GM19328 (cell line): ENCODE data around the gene CCDC107.
A peak's percentile ranks its signal among the peaks of the same experiment; 100 is the strongest.

Source experiments
- ATAC-seq: cut with Tn5 transposase; IDR thresholded peaks from one replicate; pipeline ENCODE4 v1.9.1; 2021; ENCODE audit warnings: mild to moderate bottlenecking, moderate library complexity; ENCODE audit not compliant: unreplicated experiment

The CCDC107 gene

GRCh38 chr9:35682051-35682450 is 24.0 kb downstream of the CCDC107 start:
- ATAC-seq, result no peak

GRCh38 chr9:35682520-35683315 is 24.6 kb downstream of the CCDC107 start:
- ATAC-seq, result no peak

GRCh38 chr9:35683323-35683722 is 25.2 kb downstream of the CCDC107 start:
- no peak for ATAC-seq

GRCh38 chr9:35684921-35685320 is 26.8 kb downstream of the CCDC107 start:
- ATAC-seq, result no peak

GRCh38 chr9:35685506-35685905 is 27.4 kb downstream of the CCDC107 start:
- ATAC-seq, result no peak

GRCh38 chr9:35686222-35687203 is 28.4 kb downstream of the CCDC107 start:
- no peak for ATAC-seq

GRCh38 chr9:35687306-35687705 is 29.2 kb downstream of the CCDC107 start:
- ATAC-seq, result no peak

- no peak for ATAC-seq
Measured at GRCh38 chr9:35687972-35688557, 30.0 kb downstream of the CCDC107 start.

GRCh38 chr9:35688558-35689541 is 30.8 kb downstream of the CCDC107 start:
- no peak for ATAC-seq

GRCh38 chr9:35689542-35690293 is 31.6 kb downstream of the CCDC107 start, which contains the start of gene TPM2:
TPM2 (minus strand) TSS chr9:35689925; CDS start chr9:35689817, 108 bp downstream.
- ATAC-seq, result no peak

- no peak for ATAC-seq
Measured at GRCh38 chr9:35690294-35690613, 32.2 kb downstream of the CCDC107 start.

- ATAC-seq, result no peak
Measured at GRCh38 chr9:35690614-35691333, 32.7 kb downstream of the CCDC107 start.

GRCh38 chr9:35691334-35691650 is 33.2 kb downstream of the CCDC107 start:
- no peak for ATAC-seq

- ATAC-seq, result no peak
Measured at GRCh38 chr9:35691757-35692301, 33.7 kb downstream of the CCDC107 start.

GRCh38 chr9:35695943-35696401 is 37.9 kb downstream of the CCDC107 start:
- no peak for ATAC-seq

GRCh38 chr9:35696520-35697215 is 38.6 kb downstream of the CCDC107 start:
- ATAC-seq, result peak; percentile 70

GRCh38 chr9:35697486-35697885 is 39.4 kb downstream of the CCDC107 start:
- no peak for ATAC-seq

- no peak for ATAC-seq
Measured at GRCh38 chr9:35698231-35698630, 40.1 kb downstream of the CCDC107 start.
